HTERT RPE-1 (cell line): ENCODE measurements around the gene SYNJ2.

ENCODE experiments used
- in situ Hi-C: fragments of 300-500 bp; cut with MboI; formaldehyde crosslinking; loops from 4 replicates; pipeline ENCODE4 v1.14.3; 2020; ENCODE audit warnings: low sequenced_read_pairs

Gene SYNJ2

GRCh38 chr6:158053377-158054313, 72.0 kb downstream of the SYNJ2 start:
- in situ Hi-C loops, result no loop called here

- in situ Hi-C loops, result no loop called here
These were observed 74.7 kb downstream of the SYNJ2 start for GRCh38 chr6:158056355-158056754.

GRCh38 chr6:158056804-158057203, 75.1 kb downstream of the SYNJ2 start:
- in situ Hi-C loops, result no loop called here

GRCh38 chr6:158057213-158057987, 75.7 kb downstream of the SYNJ2 start:
- in situ Hi-C loops, result no loop called here

- in situ Hi-C loops, result no loop called here
These were observed 76.5 kb downstream of the SYNJ2 start for GRCh38 chr6:158058171-158058651.

- in situ Hi-C loops, result no loop called here
These were observed 77.4 kb downstream of the SYNJ2 start for GRCh38 chr6:158059108-158059507.

- in situ Hi-C loops, result no loop called here
These were observed 79.0 kb downstream of the SYNJ2 start for GRCh38 chr6:158060455-158061360.

- in situ Hi-C loops, result no loop called here
These were observed 79.7 kb downstream of the SYNJ2 start for GRCh38 chr6:158061361-158061708.

GRCh38 chr6:158061709-158062461, 80.2 kb downstream of the SYNJ2 start:
- in situ Hi-C loops, result no loop called here

- in situ Hi-C loops, result no loop called here
These were observed 82.1 kb downstream of the SYNJ2 start for GRCh38 chr6:158063736-158064135.

GRCh38 chr6:158064725-158065251, 83.1 kb downstream of the SYNJ2 start:
- in situ Hi-C loops, result no loop called here

- in situ Hi-C loops, result no loop called here
These were observed 84.6 kb downstream of the SYNJ2 start for GRCh38 chr6:158066136-158066781.

GRCh38 chr6:158067436-158068015, 85.9 kb downstream of the SYNJ2 start:
- in situ Hi-C loops, result no loop called here

GRCh38 chr6:158068156-158068892, 86.7 kb downstream of the SYNJ2 start:
- in situ Hi-C loops, result no loop called here

- in situ Hi-C loops, result no loop called here
These were observed 87.5 kb downstream of the SYNJ2 start for GRCh38 chr6:158068893-158069799.

GRCh38 chr6:158069800-158070195, 88.1 kb downstream of the SYNJ2 start:
- in situ Hi-C loops, result no loop called here

GRCh38 chr6:158070513-158070912, 88.8 kb downstream of the SYNJ2 start:
- in situ Hi-C loops, result no loop called here
